Measurements from ENCODE around the gene ELOVL7. TPM values are rescaled to one million over a fixed set of nuclear protein-coding genes. Genes with fewer than 3 reads are reported as not detected.
"Not testable (repeated sequence)": the region's sequence is repeated elsewhere in the genome, so short reads cannot be mapped to it uniquely, and the experiment has no call there.

ELOVL7 gene
- total RNA-seq, 2 experiments from 2014 or later = 0.30 to 0.31 TPM

- CTCF ChIA-PET = no interaction called here
- no peak overlapping the region for H3K4me3 Mint-ChIP-seq
Measured at GRCh38 chr5:60765019-60765709, 78.9 kb downstream of the ELOVL7 start.

DNA sequence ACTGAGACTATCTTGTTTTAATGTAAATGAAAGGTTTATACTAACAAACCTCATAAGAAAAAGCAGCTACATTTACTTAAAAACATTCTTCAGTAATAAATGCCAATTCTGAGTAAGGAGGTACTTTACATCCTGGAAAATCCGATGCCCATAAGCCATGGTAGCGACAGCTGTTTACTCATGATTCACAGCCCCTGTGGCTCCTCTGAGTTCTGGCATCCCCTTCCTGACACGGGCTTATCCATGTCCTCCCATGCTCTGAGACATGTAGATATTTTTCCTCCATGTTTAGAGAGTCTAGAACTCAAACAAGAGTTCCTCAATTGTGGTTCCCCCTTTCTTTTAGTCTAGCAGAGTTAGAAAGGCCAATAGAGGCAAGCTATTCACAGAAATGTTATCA is 81.0 kb downstream of the ELOVL7 start:
- DNase-seq = no peak
- Mint-ChIP-seq H3K4me1 (ENCODE audit: low read depth) (no peaks in the 10 kb centered on the region), H3K27ac (no peak overlapping the region), H3K27me3 (ENCODE audit: low read depth) (peaks cover 9% of the 10 kb centered on the region), H3K9me3 (no peaks in the 10 kb centered on the region), H3K36me3 (ENCODE audit: low read depth) (no peaks in the 10 kb centered on the region), H3K4me3 (no peak overlapping the region)
- intact Hi-C loops (cut with micrococcal nuclease) = no loop called here
- CTCF ChIA-PET = no interaction called here

More at GRCh38 chr5:60765019-60765709, 78.9 kb downstream of the ELOVL7 start:
- intact Hi-C loops (cut with micrococcal nuclease) = no loop called here
- Mint-ChIP-seq H3K27me3 (ENCODE audit: low read depth) (peaks cover 6% of the 10 kb centered on the region), H3K4me1 (ENCODE audit: low read depth) (no peaks in the 10 kb centered on the region), H3K9me3 (no peaks in the 10 kb centered on the region), H3K27ac (no peak overlapping the region), H3K36me3 (ENCODE audit: low read depth) (no peaks in the 10 kb centered on the region)
- no peak for DNase-seq

DNA sequence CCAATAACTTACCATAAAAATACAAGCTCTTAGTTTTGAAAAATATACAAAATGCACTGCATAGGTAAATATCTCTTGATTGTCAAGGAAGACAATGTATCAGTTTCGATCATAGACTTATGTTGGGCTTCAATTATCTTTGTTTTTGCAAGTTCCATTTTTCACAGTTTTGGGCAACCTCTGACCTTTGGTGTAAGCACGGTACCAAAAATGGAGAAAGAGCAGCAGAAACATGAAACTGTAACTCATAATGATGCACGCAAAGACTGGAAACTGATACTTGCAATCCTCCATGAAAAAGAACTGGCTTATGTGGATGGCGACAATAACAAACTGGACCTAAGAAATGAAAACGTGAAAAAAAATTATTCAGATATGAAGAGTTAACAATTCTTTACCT is 89.6 kb downstream of the ELOVL7 start:
- CTCF ChIA-PET = no interaction called here

GRCh38 chr5:60744682-60745081 is 99.4 kb downstream of the ELOVL7 start:
- intact Hi-C loops (cut with micrococcal nuclease) = no loop called here
- H3K9me3 Mint-ChIP-seq = peaks cover 15% of the 10 kb centered on the region
- no peaks in the 10 kb centered on the region for H3K27me3 Mint-ChIP-seq (ENCODE audit: low read depth)
- no peak overlapping the region for H3K27ac Mint-ChIP-seq
- no peak for DNase-seq
- no peaks in the 10 kb centered on the region for H3K36me3 Mint-ChIP-seq (ENCODE audit: low read depth)
- H3K4me3 Mint-ChIP-seq = no peak overlapping the region
- H3K4me1 Mint-ChIP-seq (ENCODE audit: low read depth) = no peaks in the 10 kb centered on the region
- CTCF ChIA-PET = no interaction called here

More for the DNA sequence above, 89.6 kb downstream of the ELOVL7 start:
- Mint-ChIP-seq H3K4me1 (ENCODE audit: low read depth) (no peaks in the 10 kb centered on the region), H3K27me3 (ENCODE audit: low read depth) (peaks cover 2% of the 10 kb centered on the region), H3K36me3 (ENCODE audit: low read depth) (no peaks in the 10 kb centered on the region), H3K4me3 (no peak overlapping the region), H3K27ac (no peak overlapping the region), H3K9me3 (no peaks in the 10 kb centered on the region)
- no peak for DNase-seq
- intact Hi-C loops (cut with micrococcal nuclease) = no loop called here

DNA sequence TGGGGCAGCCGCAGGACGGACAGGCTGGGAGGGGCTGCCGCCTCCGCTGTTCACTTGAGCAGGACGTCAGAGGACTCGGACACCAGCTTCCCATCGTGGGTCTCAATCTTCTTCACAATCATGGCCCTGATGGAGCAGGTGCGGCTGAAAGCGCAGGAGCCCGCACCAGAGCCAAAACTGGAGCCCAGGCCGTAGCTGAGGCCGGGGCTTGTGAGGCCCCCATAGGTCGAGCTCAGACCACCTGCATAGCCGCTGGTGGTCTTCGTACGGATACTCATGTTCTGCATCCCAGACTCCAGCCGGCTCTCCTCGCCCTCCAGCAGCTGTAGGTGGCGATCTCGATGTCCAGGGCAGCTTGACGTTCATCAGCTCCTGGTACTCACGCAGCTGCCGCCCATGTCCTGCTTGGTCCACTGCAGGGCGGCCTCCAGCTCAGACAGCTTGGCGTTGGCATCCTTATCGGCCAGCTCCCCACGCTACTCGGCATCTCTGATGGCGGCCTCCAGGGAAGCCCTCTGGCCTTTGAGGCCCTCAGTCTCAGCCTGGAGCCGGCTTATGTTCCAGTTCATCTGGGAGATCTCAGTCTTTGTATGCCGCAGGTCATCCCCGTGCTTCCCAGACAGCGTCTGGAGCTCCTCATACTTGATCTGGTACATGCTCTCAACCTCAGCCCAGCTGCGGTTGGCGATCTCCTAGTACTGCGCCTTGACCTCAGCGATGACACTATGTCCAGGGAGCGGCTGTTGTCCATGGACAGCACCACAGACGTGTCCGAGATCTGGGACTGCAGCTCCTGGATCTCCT is 100.4 kb downstream of the ELOVL7 start:
- CTCF ChIA-PET = interaction anchor here (1.2 kb wide), 1 partner anchor 14 kb away, joined by 3 read pairs; no protein-coding TSS in a partner anchor
- Mint-ChIP-seq H3K36me3 (ENCODE audit: low read depth) (no peaks in the 10 kb centered on the region), H3K4me1 (ENCODE audit: low read depth) (no peaks in the 10 kb centered on the region), H3K4me3 (no peak overlapping the region), H3K9me3 (peaks cover 18% of the 10 kb centered on the region), H3K27me3 (ENCODE audit: low read depth) (no peaks in the 10 kb centered on the region), H3K27ac (no peak overlapping the region)
- DNase-seq = no peak
- intact Hi-C loops (cut with micrococcal nuclease) = no loop called here

DNA sequence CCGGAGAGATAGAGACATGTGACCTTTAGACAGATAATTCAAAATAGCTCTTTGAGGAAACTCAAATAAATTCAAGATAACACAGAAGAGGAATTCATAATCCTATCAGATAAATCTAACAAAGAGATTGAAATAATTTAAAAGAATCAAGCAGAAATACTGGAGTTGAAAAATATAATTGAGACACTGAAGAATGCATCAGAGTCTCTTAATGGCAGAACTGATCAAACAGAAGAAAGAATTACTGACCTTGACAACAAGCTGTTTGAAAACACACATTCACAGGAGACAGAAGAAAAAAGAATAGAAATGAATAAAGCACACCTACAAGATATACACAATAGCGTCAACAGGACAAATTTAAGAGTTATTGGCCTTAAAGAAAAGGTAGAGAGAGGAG is 103.7 kb downstream of the ELOVL7 start:
- no peaks in the 10 kb centered on the region for H3K27me3 Mint-ChIP-seq (ENCODE audit: low read depth)
- H3K36me3 Mint-ChIP-seq (ENCODE audit: low read depth) = no peaks in the 10 kb centered on the region
- no peak overlapping the region for H3K27ac Mint-ChIP-seq
- intact Hi-C loops (cut with micrococcal nuclease) = no loop called here
- H3K9me3 Mint-ChIP-seq = peaks cover 18% of the 10 kb centered on the region
- H3K4me1 Mint-ChIP-seq (ENCODE audit: low read depth) = no peaks in the 10 kb centered on the region
- CTCF ChIA-PET = interaction anchor here (0.7 kb wide), 1 partner anchor 64 kb away, joined by 3 read pairs; no protein-coding TSS in a partner anchor
- H3K4me3 Mint-ChIP-seq = no peak overlapping the region
- no peak for DNase-seq

- H3K4me3 Mint-ChIP-seq = no peak overlapping the region
- peaks cover 18% of the 10 kb centered on the region for H3K9me3 Mint-ChIP-seq
- no peak overlapping the region for H3K27ac Mint-ChIP-seq
- CTCF ChIA-PET = no interaction called here
- intact Hi-C loops (cut with micrococcal nuclease) = no loop called here
- H3K27me3 Mint-ChIP-seq (ENCODE audit: low read depth) = no peaks in the 10 kb centered on the region
- DNase-seq = no peak
- H3K36me3 Mint-ChIP-seq (ENCODE audit: low read depth) = no peaks in the 10 kb centered on the region
- no peaks in the 10 kb centered on the region for H3K4me1 Mint-ChIP-seq (ENCODE audit: low read depth)
Measured at GRCh38 chr5:60738933-60739332, 105.1 kb downstream of the ELOVL7 start.

DNA sequence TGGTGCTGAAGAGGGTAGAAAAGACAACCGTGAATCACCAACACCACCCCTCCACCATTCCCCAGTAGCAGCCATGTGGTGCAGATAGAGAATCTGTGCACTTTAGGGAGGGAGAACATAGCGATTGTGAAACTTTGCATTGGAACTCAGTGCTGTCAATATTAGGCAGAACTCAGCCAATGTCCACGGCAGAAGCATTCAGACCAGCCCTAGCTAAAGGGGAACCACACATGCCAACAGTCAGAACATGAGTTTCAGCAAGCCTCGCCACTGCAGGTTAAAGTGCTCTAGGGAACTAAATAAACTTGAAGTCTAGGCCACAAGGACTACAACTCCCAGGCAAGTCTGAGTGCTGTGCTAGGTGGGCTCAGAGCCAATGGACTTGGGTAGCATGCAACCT is 105.6 kb downstream of the ELOVL7 start:
- H3K4me1 Mint-ChIP-seq (ENCODE audit: low read depth) = no peaks in the 10 kb centered on the region
- no peaks in the 10 kb centered on the region for H3K36me3 Mint-ChIP-seq (ENCODE audit: low read depth)
- H3K27ac Mint-ChIP-seq = no peak overlapping the region
- CTCF ChIA-PET = no interaction called here
- no peak for DNase-seq
- peaks cover 18% of the 10 kb centered on the region for H3K9me3 Mint-ChIP-seq
- H3K27me3 Mint-ChIP-seq (ENCODE audit: low read depth) = no peaks in the 10 kb centered on the region
- H3K4me3 Mint-ChIP-seq = no peak overlapping the region
- intact Hi-C loops (cut with micrococcal nuclease) = no loop called here

- intact Hi-C loops (cut with micrococcal nuclease); H3K4me1 Mint-ChIP-seq (ENCODE audit: low read depth); H3K4me3 Mint-ChIP-seq; H3K36me3 Mint-ChIP-seq (ENCODE audit: low read depth); H3K27ac Mint-ChIP-seq; H3K9me3 Mint-ChIP-seq; DNase-seq; CTCF ChIA-PET: not testable (repeated sequence)
- H3K27me3 Mint-ChIP-seq (ENCODE audit: low read depth) = peaks cover 13% of the 10 kb centered on the region
Measured at GRCh38 chr5:60730858-60731257, 113.2 kb downstream of the ELOVL7 start.

DNA sequence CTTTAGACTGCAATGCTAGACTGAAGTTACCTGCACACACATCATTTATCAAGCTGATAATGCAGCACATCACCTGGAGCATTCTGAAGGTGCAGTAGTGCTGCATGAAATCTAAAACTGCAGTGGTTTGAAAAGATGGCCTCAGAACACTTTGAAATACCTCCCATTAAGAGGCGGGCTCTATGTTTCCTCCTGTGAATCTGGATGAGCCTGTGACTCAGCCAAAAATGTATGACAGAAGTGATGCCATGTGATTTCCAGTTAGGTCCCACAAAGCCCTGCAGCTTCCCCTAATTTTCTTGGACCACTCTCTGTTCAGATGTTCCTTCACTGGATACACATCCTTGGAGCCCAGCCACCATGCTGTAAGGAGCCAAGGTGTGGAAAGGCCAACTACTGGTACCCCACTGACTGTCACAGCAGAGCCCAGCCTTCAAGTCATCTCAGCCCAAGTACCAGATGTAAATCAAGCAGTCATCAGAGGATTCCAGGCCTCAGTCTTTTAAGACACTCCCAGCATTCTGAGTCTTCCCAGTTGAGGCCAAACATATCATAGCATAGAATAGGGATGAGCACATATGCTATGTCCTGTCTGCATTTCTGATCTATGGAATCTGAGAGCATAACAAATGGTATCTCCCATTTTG is 116.9 kb downstream of the ELOVL7 start:
- CTCF ChIA-PET = no interaction called here
- H3K27ac Mint-ChIP-seq = no peak overlapping the region
- H3K4me1 Mint-ChIP-seq (ENCODE audit: low read depth) = no peaks in the 10 kb centered on the region
- H3K4me3 Mint-ChIP-seq = no peak overlapping the region
- no peak for DNase-seq
- peaks cover 14% of the 10 kb centered on the region for H3K27me3 Mint-ChIP-seq (ENCODE audit: low read depth)
- no peaks in the 10 kb centered on the region for H3K9me3 Mint-ChIP-seq
- no peaks in the 10 kb centered on the region for H3K36me3 Mint-ChIP-seq (ENCODE audit: low read depth)
- intact Hi-C loops (cut with micrococcal nuclease) = no loop called here

GRCh38 chr5:60724126-60724525 is 119.9 kb downstream of the ELOVL7 start:
- Mint-ChIP-seq H3K9me3 (no peaks in the 10 kb centered on the region), H3K4me1 (ENCODE audit: low read depth) (no peaks in the 10 kb centered on the region), H3K4me3 (no peak overlapping the region), H3K27ac (no peak overlapping the region), H3K27me3 (ENCODE audit: low read depth) (peaks cover 13% of the 10 kb centered on the region), H3K36me3 (ENCODE audit: low read depth) (no peaks in the 10 kb centered on the region)
- DNase-seq = no peak
- CTCF ChIA-PET = interaction anchor here (0.6 to 0.7 kb wide), 3 partner anchors 128 to 1342 kb away, joined by 3 to 4 read pairs (median 3); no protein-coding TSS in a partner anchor
- intact Hi-C loops (cut with micrococcal nuclease) = no loop called here

DNA sequence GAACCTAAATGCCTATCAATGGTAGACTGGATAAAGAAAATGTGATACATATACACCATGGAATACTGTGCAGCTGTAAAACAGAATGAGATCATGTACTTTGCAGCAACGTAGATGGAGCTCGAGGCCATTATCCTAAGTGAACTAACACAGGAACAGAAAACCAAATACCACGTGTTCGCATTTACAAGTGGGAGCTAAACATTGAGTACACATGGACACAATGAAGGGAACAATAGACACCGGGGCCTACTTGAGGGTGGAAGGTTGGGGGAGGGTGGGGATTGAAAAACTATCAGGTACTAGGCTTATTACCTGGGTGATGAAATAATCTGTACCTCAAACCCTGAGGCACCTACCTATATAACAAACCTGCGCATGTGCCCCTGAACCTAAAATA is 121.7 kb downstream of the ELOVL7 start:
- peaks cover 2% of the 10 kb centered on the region for H3K9me3 Mint-ChIP-seq
- DNase-seq = no peak
- H3K4me3 Mint-ChIP-seq = no peak overlapping the region
- H3K36me3 Mint-ChIP-seq (ENCODE audit: low read depth) = no peaks in the 10 kb centered on the region
- H3K4me1 Mint-ChIP-seq (ENCODE audit: low read depth) = no peaks in the 10 kb centered on the region
- peaks cover 21% of the 10 kb centered on the region for H3K27me3 Mint-ChIP-seq (ENCODE audit: low read depth)
- H3K27ac Mint-ChIP-seq = no peak overlapping the region
- intact Hi-C loops (cut with micrococcal nuclease) = no loop called here
- CTCF ChIA-PET = no interaction called here
